ENCODE results near the gene UMAD1. TPM values are rescaled to one million over a fixed set of nuclear protein-coding genes. Genes with fewer than 3 reads are reported as not detected.

The UMAD1 gene
- total RNA-seq, 1 donor from 2014 or later: 6.9 TPM

DNA sequence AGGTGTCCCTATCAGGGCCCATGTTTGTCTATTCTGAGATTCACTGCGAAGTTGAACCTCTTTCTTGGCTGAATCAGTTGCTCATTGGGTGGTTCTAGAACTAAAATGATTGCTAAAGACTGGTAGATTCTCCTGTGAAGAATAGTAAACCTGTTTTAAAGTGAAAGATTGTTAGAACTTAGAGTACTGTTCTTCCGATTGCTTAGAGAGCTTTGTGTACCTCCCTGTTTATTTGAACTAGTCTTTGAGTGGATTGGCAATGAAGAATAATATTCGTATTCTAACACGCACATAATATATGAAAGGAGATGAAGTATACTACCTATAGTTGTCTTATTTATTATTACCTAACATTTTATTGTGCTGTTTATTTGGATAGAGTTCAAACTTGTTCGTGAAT, 202.7 kb downstream of the UMAD1 start:
- H3K36me3 ChIP-seq: no peaks in the 10 kb centered on the region
- TF ChIP-seq, protein P1, sequence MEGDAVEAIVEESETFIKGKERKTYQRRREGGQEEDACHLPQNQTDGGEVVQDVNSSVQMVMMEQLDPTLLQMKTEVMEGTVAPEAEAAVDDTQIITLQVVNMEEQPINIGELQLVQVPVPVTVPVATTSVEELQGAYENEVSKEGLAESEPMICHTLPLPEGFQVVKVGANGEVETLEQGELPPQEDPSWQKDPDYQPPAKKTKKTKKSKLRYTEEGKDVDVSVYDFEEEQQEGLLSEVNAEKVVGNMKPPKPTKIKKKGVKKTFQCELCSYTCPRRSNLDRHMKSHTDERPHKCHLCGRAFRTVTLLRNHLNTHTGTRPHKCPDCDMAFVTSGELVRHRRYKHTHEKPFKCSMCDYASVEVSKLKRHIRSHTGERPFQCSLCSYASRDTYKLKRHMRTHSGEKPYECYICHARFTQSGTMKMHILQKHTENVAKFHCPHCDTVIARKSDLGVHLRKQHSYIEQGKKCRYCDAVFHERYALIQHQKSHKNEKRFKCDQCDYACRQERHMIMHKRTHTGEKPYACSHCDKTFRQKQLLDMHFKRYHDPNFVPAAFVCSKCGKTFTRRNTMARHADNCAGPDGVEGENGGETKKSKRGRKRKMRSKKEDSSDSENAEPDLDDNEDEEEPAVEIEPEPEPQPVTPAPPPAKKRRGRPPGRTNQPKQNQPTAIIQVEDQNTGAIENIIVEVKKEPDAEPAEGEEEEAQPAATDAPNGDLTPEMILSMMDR (IDR thresholded peaks at IDR 0.05): no peak
- TF ChIP-seq POLR2A (IDR thresholded peaks at IDR 0.05): no peak
- no peak for TF ChIP-seq POLR2AphosphoS5 (IDR thresholded peaks at IDR 0.05; ENCODE audit: insufficient read depth in 1 of 2, low read depth in 1 of 2)
- no peaks in the 10 kb centered on the region for H3K27me3 ChIP-seq
- no peak overlapping the region for H3K27ac ChIP-seq
- no peak for DNase-seq (ENCODE audit: extremely low spot score in 2 of 2)
- no peak overlapping the region for H3K4me3 ChIP-seq
- no peaks in the 10 kb centered on the region for H3K4me1 ChIP-seq
- no peaks in the 10 kb centered on the region for H3K9me3 ChIP-seq
- intact Hi-C loops (cut with DNase I): no loop called here

DNA sequence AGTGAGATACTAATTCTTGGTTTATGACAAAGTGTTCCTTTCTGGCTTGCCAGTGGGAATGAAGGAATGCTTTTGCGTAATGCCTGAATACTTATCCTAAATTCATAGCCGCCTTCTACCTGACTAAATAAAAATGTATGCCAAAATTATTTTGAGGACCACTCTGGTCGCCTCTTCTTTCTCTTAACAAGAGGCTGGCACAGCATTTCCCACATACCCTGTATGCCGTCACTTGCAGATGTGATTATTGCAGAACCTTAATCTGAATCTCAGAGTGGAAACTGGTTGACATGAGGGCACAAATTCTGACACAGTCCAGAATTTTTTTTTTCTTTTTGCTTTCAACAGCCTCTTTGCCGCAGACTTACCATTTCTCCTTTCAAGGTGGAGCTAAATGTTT, 203.4 kb downstream of the UMAD1 start:
- Histone ChIP-seq H3K9me3 (no peaks in the 10 kb centered on the region), H3K27me3 (no peaks in the 10 kb centered on the region), H3K27ac (no peak overlapping the region), H3K36me3 (no peaks in the 10 kb centered on the region), H3K4me3 (no peak overlapping the region), H3K4me1 (no peaks in the 10 kb centered on the region)
- no peak for DNase-seq (ENCODE audit: extremely low spot score in 2 of 2)
- TF ChIP-seq POLR2A (IDR thresholded peaks at IDR 0.05): no peak
- TF ChIP-seq POLR2AphosphoS5 (IDR thresholded peaks at IDR 0.05; ENCODE audit: insufficient read depth in 1 of 2, low read depth in 1 of 2): no peak
- TF ChIP-seq, protein P1 (IDR thresholded peaks at IDR 0.05): no peak
- intact Hi-C loops (cut with DNase I): no loop called here

DNA sequence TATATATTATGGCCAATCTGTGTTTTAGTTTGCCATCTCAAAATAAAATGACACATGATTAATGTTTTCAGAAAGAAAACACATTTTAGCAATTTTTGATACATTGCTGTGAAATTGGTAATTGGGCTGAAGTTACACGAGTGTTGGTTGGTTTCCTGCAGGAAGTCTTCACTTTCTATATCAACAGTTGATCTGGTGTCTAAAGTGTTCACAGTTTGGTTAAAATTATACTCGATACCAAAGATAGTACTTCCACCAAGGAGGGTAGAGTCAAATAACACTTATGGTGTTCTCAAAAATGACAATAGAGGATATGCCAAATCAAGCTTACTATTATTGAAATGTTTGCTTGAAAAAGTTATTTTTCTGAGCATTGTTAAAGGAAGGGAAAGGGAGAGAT, 207.7 kb downstream of the UMAD1 start:
- Histone ChIP-seq H3K36me3 (no peaks in the 10 kb centered on the region), H3K4me1 (no peaks in the 10 kb centered on the region), H3K9me3 (no peaks in the 10 kb centered on the region), H3K27ac (no peak overlapping the region), H3K4me3 (no peak overlapping the region), H3K27me3 (no peaks in the 10 kb centered on the region)
- DNase-seq (ENCODE audit: extremely low spot score in 2 of 2): no peak
- TF ChIP-seq, protein P1 (IDR thresholded peaks at IDR 0.05): no peak
- TF ChIP-seq POLR2AphosphoS5 (IDR thresholded peaks at IDR 0.05; ENCODE audit: insufficient read depth in 1 of 2, low read depth in 1 of 2) (no peak), POLR2A (IDR thresholded peaks at IDR 0.05) (no peak)
- intact Hi-C loops (cut with DNase I): no loop called here

DNA sequence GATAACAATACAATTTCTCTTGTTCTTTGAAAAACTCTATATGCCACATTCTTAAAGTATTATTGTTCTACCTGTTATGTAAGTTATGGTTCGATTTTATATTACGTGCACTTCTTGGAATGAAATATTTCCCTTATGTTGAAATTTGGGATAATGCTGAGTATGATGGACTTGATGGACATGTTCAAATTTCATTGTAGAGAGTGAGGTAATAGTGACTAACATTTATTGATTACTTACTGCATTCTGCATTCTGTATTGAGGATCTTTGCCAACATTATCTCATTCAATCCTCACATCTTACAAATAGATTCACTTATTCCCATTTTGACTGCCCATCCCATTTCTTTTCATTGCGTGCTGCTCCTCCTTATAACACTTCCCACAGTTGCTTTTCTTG, 208.3 kb downstream of the UMAD1 start:
- TF ChIP-seq POLR2A (IDR thresholded peaks at IDR 0.05) (no peak), POLR2AphosphoS5 (IDR thresholded peaks at IDR 0.05; ENCODE audit: insufficient read depth in 1 of 2, low read depth in 1 of 2) (no peak)
- TF ChIP-seq, protein P1 (IDR thresholded peaks at IDR 0.05): no peak
- H3K27ac ChIP-seq: no peak overlapping the region
- H3K36me3 ChIP-seq: no peaks in the 10 kb centered on the region
- intact Hi-C loops (cut with DNase I): no loop called here
- no peak for DNase-seq (ENCODE audit: extremely low spot score in 2 of 2)
- no peaks in the 10 kb centered on the region for H3K27me3 ChIP-seq
- H3K9me3 ChIP-seq: no peaks in the 10 kb centered on the region
- no peak overlapping the region for H3K4me3 ChIP-seq
- H3K4me1 ChIP-seq: no peaks in the 10 kb centered on the region

DNA sequence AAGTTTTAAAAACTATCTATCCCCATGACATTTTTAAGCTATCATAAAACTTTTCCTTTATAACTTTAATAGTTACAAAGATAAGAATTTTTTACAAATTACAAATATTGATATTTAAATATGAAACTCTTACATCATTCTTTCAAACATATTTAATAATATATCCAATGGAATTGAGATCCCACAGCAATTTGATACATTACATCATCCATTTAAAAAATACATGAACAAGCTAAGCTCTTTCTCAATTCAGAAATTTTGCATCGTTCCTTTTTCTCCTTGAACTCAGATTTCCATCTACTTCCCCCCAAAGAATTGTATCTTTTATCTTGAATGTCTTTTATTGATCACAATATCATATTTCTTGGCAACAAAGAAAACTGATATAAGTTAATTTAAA, 209.6 kb downstream of the UMAD1 start:
- H3K4me3 ChIP-seq: no peak overlapping the region
- no peaks in the 10 kb centered on the region for H3K27me3 ChIP-seq
- intact Hi-C loops (cut with DNase I): no loop called here
- no peaks in the 10 kb centered on the region for H3K4me1 ChIP-seq
- TF ChIP-seq, protein P1 (IDR thresholded peaks at IDR 0.05): no peak
- TF ChIP-seq POLR2AphosphoS5 (IDR thresholded peaks at IDR 0.05; ENCODE audit: insufficient read depth in 1 of 2, low read depth in 1 of 2) (no peak), POLR2A (IDR thresholded peaks at IDR 0.05) (no peak)
- no peaks in the 10 kb centered on the region for H3K36me3 ChIP-seq
- H3K9me3 ChIP-seq: peaks cover 3% of the 10 kb centered on the region
- DNase-seq (ENCODE audit: extremely low spot score in 2 of 2): no peak
- H3K27ac ChIP-seq: no peak overlapping the region

Measured in vagina (tissue), 2 donors.